Erythroblast (primary cell): ENCODE data around the gene SPATA1.

Source experiments
- GATA1 ChIP-seq: IDR thresholded peaks from 2 replicates; pipeline ENCODE4 v1.6.1; 2011; ENCODE audit warnings: low read depth, mild to moderate bottlenecking, control low read depth, low read length, moderate library complexity
- POLR2A ChIP-seq: IDR thresholded peaks from 2 replicates; pipeline ENCODE4 v1.6.1; 2011; ENCODE audit warnings: mild to moderate bottlenecking, low read length

DNA sequence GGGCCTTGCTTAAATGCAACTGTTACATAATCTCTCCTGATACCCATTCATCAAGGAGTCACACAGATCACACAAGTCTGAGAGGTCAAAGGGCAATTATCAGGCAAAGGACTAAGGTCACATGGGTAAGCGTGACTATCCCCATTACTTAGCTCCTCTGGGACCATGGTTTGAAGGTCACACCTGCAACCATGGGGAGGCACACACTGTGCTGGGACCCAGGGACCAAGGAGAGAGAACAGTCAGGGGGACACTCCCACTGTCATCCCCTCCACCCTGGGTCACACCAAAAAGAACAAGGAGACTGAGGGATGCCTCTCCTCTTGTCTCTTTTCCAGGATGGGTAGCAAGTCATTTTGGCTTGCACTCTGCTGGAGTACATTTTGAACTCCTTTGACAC is 99.0 kb downstream of the SPATA1 start:
- TF ChIP-seq POLR2A (no peak), GATA1 (no peak)
